ENCODE measurements around the gene HDGFL1.

DNA sequence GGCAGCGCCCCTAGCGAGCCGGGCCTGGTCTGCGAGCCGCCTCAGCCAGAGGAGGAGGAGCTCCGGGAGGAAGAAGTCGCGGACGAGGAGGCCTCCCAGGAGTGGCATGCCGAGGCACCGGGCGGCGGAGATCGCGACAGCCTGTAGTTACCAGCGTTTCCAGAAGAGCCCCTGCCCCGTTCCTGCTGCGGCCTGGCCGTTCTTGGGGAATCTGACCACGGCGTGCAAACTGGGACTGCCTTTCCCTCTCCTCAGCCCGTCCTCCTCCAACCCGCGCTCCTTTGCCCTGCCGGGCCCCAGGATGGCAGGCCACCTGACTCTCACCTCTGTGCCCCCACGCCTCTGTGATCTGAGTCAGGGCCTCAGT lies 802 bp downstream of the HDGFL1 start:
- no peak for TF ChIP-seq EZH2 (IDR thresholded peaks at IDR 0.05; ENCODE audit: low read depth)
- TF ChIP-seq, protein P1, sequence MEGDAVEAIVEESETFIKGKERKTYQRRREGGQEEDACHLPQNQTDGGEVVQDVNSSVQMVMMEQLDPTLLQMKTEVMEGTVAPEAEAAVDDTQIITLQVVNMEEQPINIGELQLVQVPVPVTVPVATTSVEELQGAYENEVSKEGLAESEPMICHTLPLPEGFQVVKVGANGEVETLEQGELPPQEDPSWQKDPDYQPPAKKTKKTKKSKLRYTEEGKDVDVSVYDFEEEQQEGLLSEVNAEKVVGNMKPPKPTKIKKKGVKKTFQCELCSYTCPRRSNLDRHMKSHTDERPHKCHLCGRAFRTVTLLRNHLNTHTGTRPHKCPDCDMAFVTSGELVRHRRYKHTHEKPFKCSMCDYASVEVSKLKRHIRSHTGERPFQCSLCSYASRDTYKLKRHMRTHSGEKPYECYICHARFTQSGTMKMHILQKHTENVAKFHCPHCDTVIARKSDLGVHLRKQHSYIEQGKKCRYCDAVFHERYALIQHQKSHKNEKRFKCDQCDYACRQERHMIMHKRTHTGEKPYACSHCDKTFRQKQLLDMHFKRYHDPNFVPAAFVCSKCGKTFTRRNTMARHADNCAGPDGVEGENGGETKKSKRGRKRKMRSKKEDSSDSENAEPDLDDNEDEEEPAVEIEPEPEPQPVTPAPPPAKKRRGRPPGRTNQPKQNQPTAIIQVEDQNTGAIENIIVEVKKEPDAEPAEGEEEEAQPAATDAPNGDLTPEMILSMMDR (conservative IDR thresholded peaks at IDR 0.05) = no peak
